Measurements from ENCODE around the gene ULBP1. TPM values are rescaled to one million over a fixed set of nuclear protein-coding genes. Genes with fewer than 3 reads are reported as not detected.
A peak's percentile ranks its signal among the peaks of the same experiment; 100 is the strongest.

Gene ULBP1
- total and polyA plus RNA-seq, 2 experiments from 2014 or later: 0.27 TPM

GRCh38 chr6:149962461-149963211 is 1.1 kb upstream of the ULBP1 start:
- Histone ChIP-seq H2AFZ (no peak overlapping the region), H3K36me3 (replicated peaks; ENCODE audit: insufficient read depth, low read depth) (no peaks in the 10 kb centered on the region), H3K79me2 (no peaks in the 10 kb centered on the region), H3K4me1 (ENCODE audit: insufficient read depth) (peaks cover 14% of the 10 kb centered on the region), H3K4me2 (peak overlapping the region; percentile 96), H4K20me1 (ENCODE audit: insufficient read depth, poor library complexity, severe bottlenecking) (no peaks in the 10 kb centered on the region), H3K9me2 (replicated peaks; ENCODE audit: insufficient read depth) (no peaks in the 10 kb centered on the region), H3K27ac (no peak overlapping the region), H3K4me3 (no peak overlapping the region), H3K27me3 (peaks cover 93% of the 10 kb centered on the region), H3K9me3 (ENCODE audit: low read depth) (no peaks in the 10 kb centered on the region)
- DNase-seq (ENCODE audit: low spot score): no peak
- no peak for TF ChIP-seq EZH2 (IDR thresholded peaks at IDR 0.05; ENCODE audit: borderline replicate concordance)
- TF ChIP-seq EZH2phosphoT487 (IDR thresholded peaks at IDR 0.05; ENCODE audit: low read depth, severe bottlenecking, unreplicated experiment): no peak
- TF ChIP-seq, protein P1, sequence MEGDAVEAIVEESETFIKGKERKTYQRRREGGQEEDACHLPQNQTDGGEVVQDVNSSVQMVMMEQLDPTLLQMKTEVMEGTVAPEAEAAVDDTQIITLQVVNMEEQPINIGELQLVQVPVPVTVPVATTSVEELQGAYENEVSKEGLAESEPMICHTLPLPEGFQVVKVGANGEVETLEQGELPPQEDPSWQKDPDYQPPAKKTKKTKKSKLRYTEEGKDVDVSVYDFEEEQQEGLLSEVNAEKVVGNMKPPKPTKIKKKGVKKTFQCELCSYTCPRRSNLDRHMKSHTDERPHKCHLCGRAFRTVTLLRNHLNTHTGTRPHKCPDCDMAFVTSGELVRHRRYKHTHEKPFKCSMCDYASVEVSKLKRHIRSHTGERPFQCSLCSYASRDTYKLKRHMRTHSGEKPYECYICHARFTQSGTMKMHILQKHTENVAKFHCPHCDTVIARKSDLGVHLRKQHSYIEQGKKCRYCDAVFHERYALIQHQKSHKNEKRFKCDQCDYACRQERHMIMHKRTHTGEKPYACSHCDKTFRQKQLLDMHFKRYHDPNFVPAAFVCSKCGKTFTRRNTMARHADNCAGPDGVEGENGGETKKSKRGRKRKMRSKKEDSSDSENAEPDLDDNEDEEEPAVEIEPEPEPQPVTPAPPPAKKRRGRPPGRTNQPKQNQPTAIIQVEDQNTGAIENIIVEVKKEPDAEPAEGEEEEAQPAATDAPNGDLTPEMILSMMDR (IDR thresholded peaks at IDR 0.05; ENCODE audit: poor library complexity): no peak
- 69% methylated on average over 6 of the region's 7 CpGs for WGBS (ENCODE audit: low lambda C conversion rate, missing lambda C conversion rate)

- no peaks in the 10 kb centered on the region for H3K9me3 ChIP-seq (ENCODE audit: low read depth)
- H4K20me1 ChIP-seq (ENCODE audit: insufficient read depth, poor library complexity, severe bottlenecking): no peaks in the 10 kb centered on the region
- WGBS (ENCODE audit: low lambda C conversion rate, missing lambda C conversion rate): 9% methylated on average over 8 of the region's 8 CpGs
- peak overlapping the region; percentile 36 for H3K4me3 ChIP-seq
- TF ChIP-seq, protein P1 (IDR thresholded peaks at IDR 0.05; ENCODE audit: poor library complexity): no peak
- TF ChIP-seq EZH2phosphoT487 (IDR thresholded peaks at IDR 0.05; ENCODE audit: low read depth, severe bottlenecking, unreplicated experiment): no peak
- H3K79me2 ChIP-seq: no peaks in the 10 kb centered on the region
- H3K4me2 ChIP-seq: peak overlapping the region; percentile 96
- DNase-seq (ENCODE audit: low spot score): no peak
- H3K27ac ChIP-seq: no peak overlapping the region
- H3K36me3 ChIP-seq (replicated peaks; ENCODE audit: insufficient read depth, low read depth): no peaks in the 10 kb centered on the region
- peaks cover 14% of the 10 kb centered on the region for H3K4me1 ChIP-seq (ENCODE audit: insufficient read depth)
- H2AFZ ChIP-seq: peak overlapping the region; percentile 91
- H3K9me2 ChIP-seq (replicated peaks; ENCODE audit: insufficient read depth): no peaks in the 10 kb centered on the region
- peaks cover 93% of the 10 kb centered on the region for H3K27me3 ChIP-seq
Observed at GRCh38 chr6:149963212-149963461, 606 bp upstream of the ULBP1 start.

DNA sequence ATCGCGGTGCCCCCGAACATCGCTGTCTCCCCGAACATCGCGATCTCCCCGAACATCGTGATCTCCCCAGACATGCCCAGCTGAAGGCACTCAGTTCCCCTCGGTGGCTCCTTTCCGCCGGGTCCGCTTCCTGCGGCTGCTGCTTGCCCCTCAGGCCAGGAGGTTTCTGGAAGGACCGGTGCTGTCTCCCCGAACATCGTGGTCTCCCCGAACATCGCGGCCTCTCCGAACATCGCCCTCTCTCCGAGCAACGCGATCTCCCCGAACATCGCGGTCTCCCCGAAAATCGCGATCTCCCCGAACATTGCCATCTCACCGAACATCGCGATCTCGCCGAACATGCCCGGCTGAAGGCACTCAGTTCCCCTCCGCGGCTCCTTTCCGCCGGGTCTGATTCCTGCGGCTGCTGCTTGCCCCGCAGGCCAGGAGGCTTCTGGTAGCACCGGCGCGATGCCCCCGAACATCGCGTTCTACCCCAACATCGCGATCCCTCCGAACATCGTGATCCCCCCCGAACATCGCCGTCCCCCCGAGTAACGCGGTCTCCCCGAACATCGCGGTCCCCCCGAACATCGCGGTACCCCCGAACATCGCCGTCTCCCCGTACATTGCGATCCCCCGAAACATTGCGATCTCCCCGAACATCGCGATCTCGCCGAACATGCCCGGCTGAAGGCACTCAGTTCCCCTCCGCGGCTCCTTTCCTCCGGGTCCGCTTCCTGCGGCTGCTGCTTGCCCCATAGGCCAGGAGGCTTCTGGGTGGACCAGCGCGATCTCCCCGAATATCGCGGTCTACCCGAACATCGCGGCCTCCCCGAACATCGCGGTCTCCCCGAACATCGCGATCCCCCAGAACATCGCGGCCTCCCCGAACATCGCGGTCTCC is 808 bp downstream of the ULBP1 start:
- Histone ChIP-seq H3K4me1 (ENCODE audit: insufficient read depth) (peaks cover 14% of the 10 kb centered on the region), H3K27me3 (peaks cover 96% of the 10 kb centered on the region), H3K4me2 (peak overlapping the region; percentile 96), H3K4me3 (peak overlapping the region; percentile 36), H3K27ac (no peak overlapping the region), H2AFZ (peak overlapping the region; percentile 91), H3K79me2 (no peaks in the 10 kb centered on the region), H3K36me3 (replicated peaks; ENCODE audit: insufficient read depth, low read depth) (no peaks in the 10 kb centered on the region), H3K9me2 (replicated peaks; ENCODE audit: insufficient read depth) (no peaks in the 10 kb centered on the region), H3K9me3 (ENCODE audit: low read depth) (no peaks in the 10 kb centered on the region), H4K20me1 (ENCODE audit: insufficient read depth, poor library complexity, severe bottlenecking) (no peaks in the 10 kb centered on the region)
- 3% methylated on average over 74 of the region's 103 CpGs for WGBS (ENCODE audit: low lambda C conversion rate, missing lambda C conversion rate)
- TF ChIP-seq EZH2phosphoT487 (IDR thresholded peaks at IDR 0.05; ENCODE audit: low read depth, severe bottlenecking, unreplicated experiment): peak; percentile 85
- peak; percentile 97 for TF ChIP-seq EZH2 (IDR thresholded peaks at IDR 0.05; ENCODE audit: borderline replicate concordance)
- TF ChIP-seq, protein P1 (IDR thresholded peaks at IDR 0.05; ENCODE audit: poor library complexity): no peak
- DNase-seq (ENCODE audit: low spot score): no peak

All from hepatocyte (in vitro differentiated cells).